ENCODE data around the gene DCUN1D3.
A peak's percentile ranks its signal among the peaks of the same experiment; 100 is the strongest.

The DCUN1D3 gene

GRCh38 chr16:20918486-20919239, 18.5 kb upstream of the DCUN1D3 start:
- DNase-seq: no peak

GRCh38 chr16:20916942-20917341, 16.8 kb upstream of the DCUN1D3 start:
- DNase-seq: no peak

GRCh38 chr16:20916289-20916688, 16.1 kb upstream of the DCUN1D3 start:
- no peak for DNase-seq

- no peak for DNase-seq
Measured at GRCh38 chr16:20911361-20911760, 11.2 kb upstream of the DCUN1D3 start.

GRCh38 chr16:20910781-20911321, 10.7 kb upstream of the DCUN1D3 start:
- no peak for DNase-seq

GRCh38 chr16:20906341-20907255, 6.4 kb upstream of the DCUN1D3 start:
- no peak for DNase-seq

- DNase-seq: no peak
Measured at GRCh38 chr16:20905576-20905975, 5.4 kb upstream of the DCUN1D3 start.

GRCh38 chr16:20904507-20905081, 4.4 kb upstream of the DCUN1D3 start:
- DNase-seq: no peak

- no peak for DNase-seq
Measured at GRCh38 chr16:20903899-20904506, 3.8 kb upstream of the DCUN1D3 start.

- no peak for DNase-seq
Measured at GRCh38 chr16:20903116-20903898, 3.1 kb upstream of the DCUN1D3 start.

GRCh38 chr16:20902426-20902825, 2.3 kb upstream of the DCUN1D3 start:
- no peak for DNase-seq

GRCh38 chr16:20901436-20902112, 1.4 kb upstream of the DCUN1D3 start:
- DNase-seq: peak; percentile 73

- no peak for DNase-seq
Measured at GRCh38 chr16:20901068-20901435, 894 bp upstream of the DCUN1D3 start.

GRCh38 chr16:20899477-20900298, 470 bp downstream of the DCUN1D3 start:
- DNase-seq: no peak

- no peak for DNase-seq
Measured at GRCh38 chr16:20899071-20899470, 1.1 kb downstream of the DCUN1D3 start.

GRCh38 chr16:20897922-20898321, 2.2 kb downstream of the DCUN1D3 start:
- no peak for DNase-seq

- DNase-seq: no peak
Measured at GRCh38 chr16:20897253-20897897, 2.8 kb downstream of the DCUN1D3 start.

- no peak for DNase-seq
Measured at GRCh38 chr16:20894388-20894787, 5.8 kb downstream of the DCUN1D3 start.

- no peak for DNase-seq
Measured at GRCh38 chr16:20889625-20890275, 10.4 kb downstream of the DCUN1D3 start.

- no peak for DNase-seq
Measured at GRCh38 chr16:20887207-20887606, 13.0 kb downstream of the DCUN1D3 start.
